ENCODE results near the gene PCDHA1.
"Not testable (repeated sequence)": the region's sequence is repeated elsewhere in the genome, so short reads cannot be mapped to it uniquely, and the experiment has no call there.

The PCDHA1 gene

GRCh38 chr5:140796718-140797095 lies 10.8 kb downstream of the PCDHA1 start:
- CTCF ChIA-PET: no interaction called here

GRCh38 chr5:140800816-140801493 lies 15.0 kb downstream of the PCDHA1 start, which contains the start of gene PCDHA3:
Gene PCDHA3, plus strand, starts transcription at chr5:140801057.
- TF ChIP-seq CTCF (IDR thresholded peaks at IDR 0.05; ENCODE audit: insufficient read depth, low read length, missing control alignments): no peak
- CTCF ChIA-PET: no interaction called here
- DNase-seq (ENCODE audit: low read depth, low spot score): no peak
- POLR2A ChIA-PET: no interaction called here
- H3K4me3 ChIP-seq (ENCODE audit: low read depth, low read length): peak within 1 kb of the TSS; percentile 30

More at GRCh38 chr5:140796718-140797095, 10.8 kb downstream of the PCDHA1 start:
- no peak for DNase-seq (ENCODE audit: low read depth, low spot score)
- POLR2A ChIA-PET: no interaction called here
- no peak for TF ChIP-seq CTCF (IDR thresholded peaks at IDR 0.05; ENCODE audit: insufficient read depth, low read length, missing control alignments)
- no peak overlapping the region for H3K4me3 ChIP-seq (ENCODE audit: low read depth, low read length)

- CTCF ChIA-PET: no interaction called here
- no peak for TF ChIP-seq CTCF (IDR thresholded peaks at IDR 0.05; ENCODE audit: insufficient read depth, low read length, missing control alignments)
- H3K4me3 ChIP-seq (ENCODE audit: low read depth, low read length): no peak overlapping the region
- DNase-seq (ENCODE audit: low read depth, low spot score): no peak
- POLR2A ChIA-PET: no interaction called here
Observed at GRCh38 chr5:140801494-140801841, 15.5 kb downstream of the PCDHA1 start.

- DNase-seq (ENCODE audit: low read depth, low spot score); POLR2A ChIA-PET: not testable (repeated sequence)
Observed at GRCh38 chr5:140802381-140802780, 16.4 kb downstream of the PCDHA1 start.

GRCh38 chr5:140802781-140803271 lies 16.9 kb downstream of the PCDHA1 start:
- CTCF ChIA-PET: no interaction called here
- no peak overlapping the region for H3K4me3 ChIP-seq (ENCODE audit: low read depth, low read length)
- POLR2A ChIA-PET: no interaction called here
- no peak for DNase-seq (ENCODE audit: low read depth, low spot score)
- TF ChIP-seq CTCF (IDR thresholded peaks at IDR 0.05; ENCODE audit: insufficient read depth, low read length, missing control alignments): no peak

More at GRCh38 chr5:140802381-140802780, 16.4 kb downstream of the PCDHA1 start:
- H3K4me3 ChIP-seq (ENCODE audit: low read depth, low read length); CTCF ChIA-PET: not testable (repeated sequence)

- ChIA-PET POLR2A (no interaction called here), CTCF (interaction anchor here (0.8 to 1.9 kb wide), 2 partner anchors 12 to 756 kb away, joined by 5 to 7 read pairs; partner anchors contain the start of gene PCDHA2)
- H3K4me3 ChIP-seq (ENCODE audit: low read depth, low read length): peak within 1 kb of the TSS; percentile 33; the same call in 1 of the 2 replicates
- DNase-seq (ENCODE audit: low read depth, low spot score): no peak
- TF ChIP-seq CTCF (IDR thresholded peaks at IDR 0.05; ENCODE audit: insufficient read depth, low read length, missing control alignments): peak; percentile 11
Observed at GRCh38 chr5:140806834-140807775, 21.2 kb downstream of the PCDHA1 start, which contains the start of gene PCDHA4. Gene PCDHA4, plus strand, starts transcription at chr5:140807068.

GRCh38 chr5:140808241-140808888 lies 22.4 kb downstream of the PCDHA1 start:
- H3K4me3 ChIP-seq (ENCODE audit: low read depth, low read length); POLR2A ChIA-PET; DNase-seq (ENCODE audit: low read depth, low spot score): not testable (repeated sequence)
- CTCF ChIA-PET: interaction anchor here (0.8 kb wide), 1 partner anchor 755 kb away, joined by 5 read pairs; no protein-coding TSS in a partner anchor
